Bladder microvascular endothelial cell (primary cell): Measurements from ENCODE around the gene STK33. TPM values are rescaled to one million over a fixed set of nuclear protein-coding genes. Genes with fewer than 3 reads are reported as not detected.

Experiments used
- total RNA-seq: library from RNA; depleted of rRNA; stranded (reverse); fragments of >200 nt; gene quantifications from 2 replicates; pipeline ENCODE4 v1.2.3, GENCODE V29; 2014

Gene STK33
- total RNA-seq, result 0.49 and 0.88 TPM in 2 replicates

GRCh38 chr11:8593935-8594909, at the start of gene STK33:
TSS of gene STK33 (minus strand) at chr11:8594228. CDS start at chr11:8474905, 119,323 bp downstream.

Other genes starting within 250 kb of the STK33 start
- gene TRIM66, start 88.4 kb upstream of the STK33 start, total RNA-seq, result 3.6 and 8.5 TPM in 2 replicates
- gene RPL27A, start 88.6 kb upstream of the STK33 start, total RNA-seq, result 613 and 876 TPM in 2 replicates